Stimulated activated naive CD8-positive, alpha-beta T cell treated with anti-CD3 and anti-CD28 coated beads, Interleukin-15, Interleukin-2, amounts not matched to agents 100 ng/mL and 50 ng/mL, for 24 hours (primary cell): ENCODE data around the gene HOXC9.

Experiments used
- H3K27ac Mint-ChIP-seq: one replicate; pipeline ENCODE4 v1.8.0; 2021; ENCODE audit warnings: mild to moderate bottlenecking, mixed read lengths
- H3K27me3 Mint-ChIP-seq: one replicate; pipeline ENCODE4 v1.8.0; 2021; ENCODE audit warnings: mixed read lengths
- H3K36me3 Mint-ChIP-seq: one replicate; pipeline ENCODE4 v1.8.0; 2021; ENCODE audit warnings: low read depth, mixed read lengths
- H3K4me1 Mint-ChIP-seq: one replicate; pipeline ENCODE4 v1.8.0; 2021; ENCODE audit warnings: low read depth, mixed read lengths
- H3K4me3 Mint-ChIP-seq: one replicate; pipeline ENCODE4 v1.8.0; 2021; ENCODE audit warnings: mild to moderate bottlenecking, mixed read lengths
- H3K9me3 Mint-ChIP-seq: one replicate; pipeline ENCODE4 v1.8.0; 2021; ENCODE audit warnings: mixed read lengths

HOXC9 gene

GRCh38 chr12:54016051-54016450 is 16.1 kb downstream of the HOXC9 start:
- Mint-ChIP-seq H3K4me1 (peaks cover 20% of the 10 kb centered on the region), H3K4me3 (no peak overlapping the region), H3K27ac (no peak overlapping the region), H3K9me3 (no peaks in the 10 kb centered on the region), H3K27me3 (peaks cover 74% of the 10 kb centered on the region), H3K36me3 (peaks cover 4% of the 10 kb centered on the region)

- Mint-ChIP-seq H3K9me3 (no peaks in the 10 kb centered on the region), H3K27me3 (peaks cover 74% of the 10 kb centered on the region)
Measured at GRCh38 chr12:54016478-54016964, 16.6 kb downstream of the HOXC9 start.

GRCh38 chr12:54017027-54017788 is 17.2 kb downstream of the HOXC9 start:
- H3K36me3 Mint-ChIP-seq = peaks cover 4% of the 10 kb centered on the region
- H3K4me1 Mint-ChIP-seq = peaks cover 13% of the 10 kb centered on the region
- H3K4me3 Mint-ChIP-seq = peak overlapping the region; percentile 82
- no peaks in the 10 kb centered on the region for H3K9me3 Mint-ChIP-seq
- H3K27me3 Mint-ChIP-seq = peaks cover 74% of the 10 kb centered on the region
- peak overlapping the region; percentile 61 for H3K27ac Mint-ChIP-seq

More at GRCh38 chr12:54016478-54016964, 16.6 kb downstream of the HOXC9 start:
- H3K4me3 Mint-ChIP-seq = no peak overlapping the region
- H3K27ac Mint-ChIP-seq = no peak overlapping the region
- peaks cover 16% of the 10 kb centered on the region for H3K4me1 Mint-ChIP-seq
- H3K36me3 Mint-ChIP-seq = peaks cover 4% of the 10 kb centered on the region

GRCh38 chr12:54017878-54018467 is 18.0 kb downstream of the HOXC9 start:
- peaks cover 13% of the 10 kb centered on the region for H3K4me1 Mint-ChIP-seq
- peaks cover 73% of the 10 kb centered on the region for H3K27me3 Mint-ChIP-seq
- H3K36me3 Mint-ChIP-seq = peaks cover 4% of the 10 kb centered on the region
- peak overlapping the region; percentile 82 for H3K4me3 Mint-ChIP-seq
- H3K9me3 Mint-ChIP-seq = no peaks in the 10 kb centered on the region
- H3K27ac Mint-ChIP-seq = peak overlapping the region; percentile 61

GRCh38 chr12:54018468-54018984 is 18.6 kb downstream of the HOXC9 start:
- H3K27ac Mint-ChIP-seq = no peak overlapping the region
- peaks cover 4% of the 10 kb centered on the region for H3K36me3 Mint-ChIP-seq
- H3K4me3 Mint-ChIP-seq = peak overlapping the region; percentile 82
- H3K9me3 Mint-ChIP-seq = no peaks in the 10 kb centered on the region
- H3K27me3 Mint-ChIP-seq = peaks cover 73% of the 10 kb centered on the region
- peaks cover 13% of the 10 kb centered on the region for H3K4me1 Mint-ChIP-seq

GRCh38 chr12:54019091-54019811 is 19.3 kb downstream of the HOXC9 start:
- no peak overlapping the region for H3K27ac Mint-ChIP-seq
- peaks cover 73% of the 10 kb centered on the region for H3K27me3 Mint-ChIP-seq
- H3K4me3 Mint-ChIP-seq = no peak overlapping the region
- H3K4me1 Mint-ChIP-seq = peaks cover 13% of the 10 kb centered on the region
- peaks cover 4% of the 10 kb centered on the region for H3K36me3 Mint-ChIP-seq
- H3K9me3 Mint-ChIP-seq = no peaks in the 10 kb centered on the region

- H3K4me1 Mint-ChIP-seq = peaks cover 13% of the 10 kb centered on the region
- peaks cover 72% of the 10 kb centered on the region for H3K27me3 Mint-ChIP-seq
- no peaks in the 10 kb centered on the region for H3K9me3 Mint-ChIP-seq
- no peaks in the 10 kb centered on the region for H3K36me3 Mint-ChIP-seq
- no peak overlapping the region for H3K4me3 Mint-ChIP-seq
- no peak overlapping the region for H3K27ac Mint-ChIP-seq
Measured at GRCh38 chr12:54019924-54020590, 20.1 kb downstream of the HOXC9 start.

GRCh38 chr12:54020591-54021405 is 20.8 kb downstream of the HOXC9 start:
- no peaks in the 10 kb centered on the region for H3K36me3 Mint-ChIP-seq
- peaks cover 72% of the 10 kb centered on the region for H3K27me3 Mint-ChIP-seq
- H3K4me1 Mint-ChIP-seq = peaks cover 13% of the 10 kb centered on the region
- H3K27ac Mint-ChIP-seq = no peak overlapping the region
- H3K9me3 Mint-ChIP-seq = no peaks in the 10 kb centered on the region
- H3K4me3 Mint-ChIP-seq = no peak overlapping the region

- Mint-ChIP-seq H3K4me3 (no peak overlapping the region), H3K9me3 (no peaks in the 10 kb centered on the region), H3K27ac (no peak overlapping the region), H3K36me3 (no peaks in the 10 kb centered on the region), H3K27me3 (peaks cover 72% of the 10 kb centered on the region), H3K4me1 (peaks cover 14% of the 10 kb centered on the region)
Measured at GRCh38 chr12:54021432-54022013, 21.6 kb downstream of the HOXC9 start.

GRCh38 chr12:54022960-54023884 is 23.3 kb downstream of the HOXC9 start:
- Mint-ChIP-seq H3K4me1 (peaks cover 10% of the 10 kb centered on the region), H3K36me3 (no peaks in the 10 kb centered on the region), H3K4me3 (no peak overlapping the region), H3K27me3 (peaks cover 83% of the 10 kb centered on the region), H3K27ac (no peak overlapping the region), H3K9me3 (no peaks in the 10 kb centered on the region)

GRCh38 chr12:54024127-54024526 is 24.2 kb downstream of the HOXC9 start:
- Mint-ChIP-seq H3K27me3 (peaks cover 90% of the 10 kb centered on the region), H3K4me1 (peaks cover 12% of the 10 kb centered on the region), H3K4me3 (no peak overlapping the region), H3K27ac (no peak overlapping the region), H3K36me3 (no peaks in the 10 kb centered on the region), H3K9me3 (no peaks in the 10 kb centered on the region)

GRCh38 chr12:54024581-54025305 is 24.8 kb downstream of the HOXC9 start:
- Mint-ChIP-seq H3K36me3 (no peaks in the 10 kb centered on the region), H3K27me3 (peaks cover 90% of the 10 kb centered on the region), H3K4me1 (peaks cover 15% of the 10 kb centered on the region)

More at GRCh38 chr12:54024581-54025305, 24.8 kb downstream of the HOXC9 start:
- Mint-ChIP-seq H3K9me3 (no peaks in the 10 kb centered on the region), H3K27ac (no peak overlapping the region), H3K4me3 (no peak overlapping the region)
